Astrocyte of the cerebellum (primary cell): ENCODE results near the gene HDAC8.
"Not testable (repeated sequence)": the region's sequence is repeated elsewhere in the genome, so short reads cannot be mapped to it uniquely, and the experiment has no call there.

ENCODE experiments used
- DNase-seq: peaks from one replicate; pipeline ENCODE4 v3.0.0-alpha.2; 2011; ENCODE audit warnings: low read depth
- H3K4me3 ChIP-seq: 2 replicates; pipeline ENCODE4 v1.5.1; 2011; ENCODE audit warnings: mild to moderate bottlenecking, low read depth, low read length, moderate library complexity
- CTCF ChIP-seq: IDR thresholded peaks from 2 replicates; pipeline ENCODE4 v1.5.1; 2012; ENCODE audit warnings: low read length, low read depth, moderate library complexity, mild to moderate bottlenecking; ENCODE audit errors: missing control alignments
- in situ Hi-C: cut with HindIII; loops from 2 replicates; pipeline ENCODE4 v1.10.0; 2017; ENCODE audit warnings: low sequenced_read_pairs

HDAC8 gene

GRCh38 chrX:72465889-72466288, 106.8 kb downstream of the HDAC8 start:
- in situ Hi-C loops = no loop called here
- no peak for TF ChIP-seq CTCF
- no peak for DNase-seq
- no peak overlapping the region for H3K4me3 ChIP-seq

- in situ Hi-C loops = no loop called here
- no peak for DNase-seq
- no peak overlapping the region for H3K4me3 ChIP-seq
- no peak for TF ChIP-seq CTCF
Observed at GRCh38 chrX:72461766-72462165, 110.9 kb downstream of the HDAC8 start.

GRCh38 chrX:72461288-72461687, 111.4 kb downstream of the HDAC8 start:
- TF ChIP-seq CTCF = no peak
- no peak for DNase-seq
- in situ Hi-C loops = no loop called here
- H3K4me3 ChIP-seq = no peak overlapping the region

- no peak overlapping the region for H3K4me3 ChIP-seq
- no peak for TF ChIP-seq CTCF
- in situ Hi-C loops = no loop called here
- no peak for DNase-seq
Observed at GRCh38 chrX:72460715-72461114, 111.9 kb downstream of the HDAC8 start.

- H3K4me3 ChIP-seq, DNase-seq, in situ Hi-C loops: not testable (repeated sequence)
Observed at GRCh38 chrX:72449034-72449433, 123.6 kb downstream of the HDAC8 start.

- DNase-seq, H3K4me3 ChIP-seq, in situ Hi-C loops: not testable (repeated sequence)
Observed at GRCh38 chrX:72440764-72441163, 131.9 kb downstream of the HDAC8 start.

- H3K4me3 ChIP-seq = no peak overlapping the region
- no peak for TF ChIP-seq CTCF
- DNase-seq = no peak
- in situ Hi-C loops = no loop called here
Observed at GRCh38 chrX:72436010-72436409, 136.6 kb downstream of the HDAC8 start.

GRCh38 chrX:72430405-72430968, 142.2 kb downstream of the HDAC8 start:
- in situ Hi-C loops = no loop called here
- no peak for TF ChIP-seq CTCF
- no peak for DNase-seq
- H3K4me3 ChIP-seq = no peak overlapping the region
